NCI-H82 (cell line): ENCODE data around the gene EIF5A2.
"Not testable (repeated sequence)": the region's sequence is repeated elsewhere in the genome, so short reads cannot be mapped to it uniquely, and the experiment has no call there.

Experiments used
- DNase-seq: peaks from one replicate; lab custom pipeline; 2025; lab: John Stamatoyannopoulos, UW

Gene EIF5A2

DNA sequence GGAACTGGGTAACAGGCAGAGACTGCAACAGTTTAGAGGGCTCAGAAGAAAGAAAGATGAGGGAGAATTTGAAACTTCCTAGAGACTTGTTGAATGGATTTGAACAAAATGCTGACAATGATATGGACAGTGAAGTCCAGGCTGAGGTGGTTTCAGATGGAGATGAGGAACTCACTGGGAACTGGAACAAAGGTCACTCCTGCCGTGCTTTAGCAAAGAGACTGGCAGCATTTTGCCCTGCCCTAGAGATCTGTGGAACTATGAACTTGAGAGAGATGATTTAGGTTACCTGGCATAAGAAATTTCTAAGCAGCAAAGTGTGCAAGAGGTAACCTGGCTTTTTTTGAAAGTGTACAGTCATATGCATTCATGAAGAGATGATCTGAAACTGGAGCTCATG lies 11.7 kb downstream of the EIF5A2 start:
- DNase-seq: no peak

DNA sequence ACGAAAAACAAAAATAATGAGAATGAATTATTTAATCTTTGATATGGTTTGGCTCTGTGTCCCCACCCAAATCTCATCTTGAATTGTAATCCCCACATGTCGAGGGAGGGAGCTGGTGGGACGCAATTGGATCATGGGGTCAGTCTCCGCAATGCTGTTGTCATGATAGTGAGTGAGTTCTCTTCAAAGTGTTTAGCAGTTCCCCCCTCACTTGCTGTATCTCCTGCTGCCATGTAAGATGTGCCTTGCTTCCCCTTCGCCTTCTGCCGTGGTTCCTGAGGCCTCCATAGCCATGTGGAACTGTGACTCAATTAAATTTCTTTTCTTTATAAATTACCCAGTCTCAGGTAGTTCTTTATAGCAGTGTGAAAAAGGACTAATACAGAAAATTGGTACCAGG lies 12.1 kb downstream of the EIF5A2 start:
- not testable (repeated sequence) for DNase-seq

- DNase-seq: no peak
These were observed 14.5 kb downstream of the EIF5A2 start for GRCh38 chr3:170893895-170894294.

GRCh38 chr3:170889630-170890029 lies 18.8 kb downstream of the EIF5A2 start:
- no peak for DNase-seq

DNA sequence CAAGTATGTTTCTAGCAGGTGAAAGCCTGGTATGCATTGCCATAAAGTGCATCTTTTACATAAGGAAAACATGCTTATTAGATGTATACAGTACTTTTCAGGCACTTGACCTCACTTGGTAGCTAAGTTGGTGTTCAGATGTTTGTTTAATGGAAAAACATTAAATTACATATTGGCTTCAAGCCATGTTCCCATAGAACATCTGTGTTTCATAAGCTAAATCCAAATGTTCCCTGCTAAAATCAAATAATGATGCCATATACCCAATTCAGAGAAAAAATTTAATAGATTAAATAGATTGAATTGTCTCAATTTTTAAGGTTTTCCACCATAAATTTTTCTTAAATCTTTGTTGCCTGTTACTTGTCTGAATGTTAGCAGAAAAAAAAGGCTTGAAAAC lies 19.3 kb downstream of the EIF5A2 start:
- no peak for DNase-seq

DNA sequence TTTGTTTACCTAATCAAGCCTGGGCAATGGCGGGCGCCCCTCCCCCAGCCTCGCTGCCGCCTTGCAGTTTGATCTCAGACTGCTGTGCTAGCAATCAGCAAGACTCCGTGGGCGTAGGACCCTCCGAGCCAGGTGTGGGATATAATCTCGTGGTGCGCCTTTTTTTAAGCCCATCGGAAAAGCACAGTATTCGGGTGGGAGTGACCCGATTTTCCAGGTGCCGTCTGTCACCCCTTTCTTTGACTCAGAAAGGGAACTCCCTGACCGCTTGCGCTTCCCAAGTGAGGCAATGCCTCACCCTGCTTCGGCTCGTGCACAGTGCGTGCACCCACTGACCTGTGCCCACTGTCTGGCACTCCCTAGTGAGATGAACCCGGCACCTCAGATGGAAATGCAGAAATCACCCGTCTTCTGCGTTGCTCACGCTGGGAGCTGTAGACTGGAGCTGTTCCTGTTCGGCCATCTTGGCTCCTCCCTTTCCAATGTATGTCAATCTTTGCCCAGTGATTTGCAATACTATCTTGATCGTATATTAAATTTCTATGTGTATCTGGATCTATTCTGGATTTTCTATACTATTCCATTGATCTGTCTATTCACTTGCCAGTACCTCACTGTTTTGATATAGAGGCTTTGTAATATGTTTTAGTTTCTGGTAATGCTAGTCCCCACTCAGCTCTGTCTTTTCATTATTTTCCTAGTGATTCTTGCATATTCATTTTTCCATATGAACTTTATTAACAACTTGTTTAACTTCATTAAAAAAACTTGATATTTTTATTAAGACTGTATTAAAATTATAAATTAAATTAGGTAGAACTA lies 24.1 kb downstream of the EIF5A2 start:
- not testable (repeated sequence) for DNase-seq

GRCh38 chr3:170878688-170879087 lies 29.7 kb downstream of the EIF5A2 start:
- DNase-seq: not testable (repeated sequence)

DNA sequence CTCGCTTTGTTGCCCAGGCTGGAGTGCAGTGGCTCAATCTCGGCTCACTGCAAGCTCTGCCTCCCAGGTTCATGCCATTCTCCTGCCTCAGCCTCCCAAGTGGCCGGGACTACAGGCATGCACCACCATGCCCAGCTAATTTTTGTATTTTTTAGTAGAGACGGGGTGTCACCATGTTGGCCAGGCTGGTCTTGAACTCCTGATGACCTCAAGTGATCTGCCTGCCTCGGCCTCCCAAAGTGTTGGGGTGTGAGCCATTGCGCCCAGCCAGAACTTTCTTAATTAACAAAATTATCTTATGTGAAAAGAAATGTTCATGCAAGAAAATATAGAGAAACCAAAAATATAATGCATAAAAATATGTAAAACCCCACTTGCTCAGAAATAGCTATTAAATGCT lies 31.1 kb downstream of the EIF5A2 start:
- not testable (repeated sequence) for DNase-seq

DNA sequence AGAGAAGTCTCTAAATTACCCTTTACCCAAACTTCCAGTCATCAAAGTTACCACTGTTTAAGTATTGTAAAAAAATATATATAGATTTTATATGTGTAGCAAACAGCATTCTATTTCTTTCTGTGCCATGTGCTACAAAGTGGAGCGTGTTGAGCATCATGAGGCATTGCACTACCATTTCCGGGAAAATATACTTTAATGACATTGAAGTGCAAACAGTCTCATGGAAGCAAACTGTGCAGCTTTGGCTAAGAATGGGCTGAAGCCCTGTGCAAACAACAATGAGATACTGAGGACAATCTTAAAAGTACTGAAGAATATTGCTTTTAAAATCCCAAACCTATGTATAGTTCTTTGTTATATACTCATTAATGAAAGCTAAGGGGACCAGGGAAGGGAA lies 31.9 kb downstream of the EIF5A2 start:
- no peak for DNase-seq

GRCh38 chr3:170869645-170870593 lies 38.5 kb downstream of the EIF5A2 start, which contains the start of gene RPL22L1:
Gene RPL22L1, minus strand, starts transcription at chr3:170870195. Its CDS starts 28 bp downstream, at chr3:170870167.
- DNase-seq: no peak

GRCh38 chr3:170869239-170869590 lies 39.2 kb downstream of the EIF5A2 start:
- no peak for DNase-seq

- no peak for DNase-seq
These were observed 39.7 kb downstream of the EIF5A2 start for GRCh38 chr3:170868577-170869238.

GRCh38 chr3:170867143-170867937 lies 41.1 kb downstream of the EIF5A2 start:
- no peak for DNase-seq

DNA sequence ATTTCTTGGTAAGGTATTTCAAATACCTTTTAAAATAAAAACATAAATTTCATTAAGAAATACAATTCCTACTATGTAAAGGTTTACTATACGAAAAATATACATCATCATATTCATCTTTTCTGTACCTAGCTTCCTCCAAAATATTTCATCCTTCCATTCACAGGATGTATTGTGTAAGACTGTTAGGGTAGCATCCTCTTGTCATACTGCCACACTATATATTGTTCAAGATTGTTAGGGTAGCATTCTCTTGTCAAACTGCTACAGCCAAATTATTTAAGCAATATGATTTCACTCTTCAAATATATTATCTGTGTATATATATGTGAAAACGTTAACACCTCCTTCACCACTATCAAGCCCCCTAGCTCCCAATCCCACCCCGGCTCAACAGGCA lies 41.9 kb downstream of the EIF5A2 start:
- DNase-seq: no peak

DNA sequence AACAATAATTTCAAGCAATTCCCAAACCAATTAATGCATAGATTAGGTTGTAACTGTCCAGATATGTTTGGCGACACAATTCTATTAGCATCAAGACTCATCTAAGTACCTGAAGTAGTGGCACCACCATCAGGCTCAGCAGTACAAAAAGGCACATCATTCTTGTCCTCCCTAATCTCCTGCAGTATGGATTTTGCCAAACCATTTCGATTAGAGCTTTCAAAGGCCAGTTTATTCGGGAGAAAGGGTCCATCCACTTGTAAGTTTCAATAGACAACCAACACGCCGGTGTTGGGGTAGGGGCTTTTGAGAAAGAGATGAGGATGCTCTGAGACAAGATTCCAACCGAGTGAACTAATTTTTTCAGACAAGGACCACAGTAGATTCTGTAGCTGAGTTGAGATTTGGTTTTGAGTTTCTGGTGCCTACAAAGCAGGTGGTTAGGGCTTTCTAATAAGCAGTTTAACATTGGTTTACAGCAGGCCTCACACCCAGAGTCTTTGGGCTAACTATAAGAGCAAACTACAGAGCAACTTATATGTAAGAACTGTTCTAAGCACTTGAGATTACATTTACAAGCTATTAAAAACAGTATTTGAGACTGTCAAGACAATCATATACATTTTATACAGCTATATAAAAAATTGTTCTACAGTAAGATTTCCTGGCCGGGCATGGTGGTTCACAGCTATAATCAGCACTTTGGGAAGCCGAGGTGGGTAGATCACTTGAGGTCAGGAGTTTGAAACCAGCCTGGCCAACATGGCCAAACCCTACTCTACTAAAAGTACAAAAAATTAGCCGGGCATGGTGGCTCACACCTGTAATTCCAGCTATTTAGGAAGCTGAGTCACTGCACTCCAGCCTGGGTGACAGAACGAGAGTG lies 43.0 kb downstream of the EIF5A2 start:
- no peak for DNase-seq

DNA sequence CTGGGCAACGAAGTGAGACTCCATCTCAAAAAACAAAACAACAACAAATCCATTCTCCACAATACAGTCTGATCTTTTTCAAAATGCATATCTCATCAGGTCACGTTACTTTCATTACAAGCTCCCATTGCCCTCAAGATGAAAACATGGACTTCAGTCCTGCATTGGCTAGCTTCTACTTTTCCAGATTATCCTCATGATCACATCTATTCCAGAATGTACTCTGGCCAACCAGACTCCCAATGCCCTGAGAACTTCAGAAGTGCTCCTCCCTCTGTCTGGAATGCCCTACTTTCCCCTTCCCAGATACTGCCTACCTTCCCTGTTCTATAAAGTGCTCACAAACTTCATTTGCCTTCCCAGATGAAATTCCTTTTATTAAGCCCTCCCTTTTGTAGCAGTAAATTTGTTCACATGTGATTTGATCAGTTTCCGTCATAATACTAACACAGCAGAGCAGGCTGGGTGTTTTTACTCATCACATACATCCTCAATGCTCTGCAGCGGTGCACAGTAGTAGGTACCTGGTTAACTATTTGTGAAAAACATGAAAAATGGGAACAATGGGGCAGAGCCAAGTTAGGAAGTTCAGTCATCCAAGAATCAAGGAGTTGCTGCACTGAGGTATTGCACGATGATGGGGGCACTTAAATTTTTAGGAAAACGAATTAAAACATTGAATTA lies 43.8 kb downstream of the EIF5A2 start:
- DNase-seq: no peak

DNA sequence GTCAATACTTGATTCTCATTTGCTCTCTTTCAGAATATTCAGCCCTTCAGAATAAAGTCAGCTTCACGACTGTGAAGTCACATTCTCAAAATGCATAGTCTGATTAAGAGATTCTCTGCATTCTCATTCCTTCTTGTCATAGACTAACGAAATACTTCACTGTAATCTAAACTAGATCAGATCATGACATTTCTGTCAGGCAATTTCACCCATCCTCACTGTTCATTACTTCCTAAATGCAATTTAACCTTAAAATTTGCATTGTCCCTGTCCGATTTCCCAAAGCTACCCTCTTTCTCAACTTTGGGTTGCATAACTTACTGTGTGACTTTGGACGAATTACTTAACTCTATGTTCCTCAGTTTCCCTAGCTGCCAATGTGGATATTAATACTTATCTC lies 44.6 kb downstream of the EIF5A2 start:
- peak; percentile 49 for DNase-seq

DNA sequence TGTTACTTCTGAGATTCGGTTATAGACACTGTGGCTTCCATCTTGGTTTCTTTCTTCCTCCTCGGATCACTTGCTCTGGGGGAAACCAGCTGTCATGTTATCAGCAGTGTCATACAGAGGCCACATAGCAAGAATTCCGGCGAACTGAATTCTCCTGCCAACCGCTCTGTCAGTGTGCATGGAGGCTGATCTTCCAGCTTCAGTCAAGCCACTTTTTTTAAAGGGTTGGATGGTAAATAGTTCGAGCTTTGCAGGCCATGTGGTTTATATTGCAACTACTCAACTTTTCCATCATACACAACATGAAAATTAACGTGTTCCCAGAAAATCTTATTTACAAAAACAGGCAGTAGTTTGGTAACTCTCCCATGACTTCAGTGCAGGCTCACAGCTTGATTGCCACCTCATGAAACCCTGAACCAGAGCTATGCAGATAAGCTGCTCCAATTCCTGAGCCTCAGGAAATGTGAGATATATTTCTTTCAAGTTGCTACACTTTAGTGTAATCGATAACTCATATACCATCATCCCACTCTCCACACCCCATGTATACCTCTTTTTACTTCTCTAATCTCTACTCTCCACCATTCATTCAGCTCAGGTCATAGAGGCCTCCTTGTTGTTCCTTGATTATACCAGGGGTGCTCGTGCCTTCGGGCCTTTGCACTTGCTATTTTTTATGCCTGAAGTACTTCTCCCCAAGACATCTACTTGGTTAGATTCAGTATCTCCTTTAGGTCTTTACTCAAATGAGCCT lies 45.6 kb downstream of the EIF5A2 start:
- peak; percentile 32 for DNase-seq

- DNase-seq: no peak
These were observed 49.8 kb downstream of the EIF5A2 start for GRCh38 chr3:170858599-170858998.
